HG03342 (cell line): Measurements from ENCODE around the gene NAA60.
"Not testable (repeated sequence)": the region's sequence is repeated elsewhere in the genome, so short reads cannot be mapped to it uniquely, and the experiment has no call there.

ENCODE experiments used
- ATAC-seq: cut with Tn5 transposase; IDR thresholded peaks from one replicate; pipeline ENCODE4 v1.9.1; 2021; ENCODE audit warnings: mild to moderate bottlenecking, moderate library complexity; ENCODE audit not compliant: unreplicated experiment

NAA60 gene

DNA sequence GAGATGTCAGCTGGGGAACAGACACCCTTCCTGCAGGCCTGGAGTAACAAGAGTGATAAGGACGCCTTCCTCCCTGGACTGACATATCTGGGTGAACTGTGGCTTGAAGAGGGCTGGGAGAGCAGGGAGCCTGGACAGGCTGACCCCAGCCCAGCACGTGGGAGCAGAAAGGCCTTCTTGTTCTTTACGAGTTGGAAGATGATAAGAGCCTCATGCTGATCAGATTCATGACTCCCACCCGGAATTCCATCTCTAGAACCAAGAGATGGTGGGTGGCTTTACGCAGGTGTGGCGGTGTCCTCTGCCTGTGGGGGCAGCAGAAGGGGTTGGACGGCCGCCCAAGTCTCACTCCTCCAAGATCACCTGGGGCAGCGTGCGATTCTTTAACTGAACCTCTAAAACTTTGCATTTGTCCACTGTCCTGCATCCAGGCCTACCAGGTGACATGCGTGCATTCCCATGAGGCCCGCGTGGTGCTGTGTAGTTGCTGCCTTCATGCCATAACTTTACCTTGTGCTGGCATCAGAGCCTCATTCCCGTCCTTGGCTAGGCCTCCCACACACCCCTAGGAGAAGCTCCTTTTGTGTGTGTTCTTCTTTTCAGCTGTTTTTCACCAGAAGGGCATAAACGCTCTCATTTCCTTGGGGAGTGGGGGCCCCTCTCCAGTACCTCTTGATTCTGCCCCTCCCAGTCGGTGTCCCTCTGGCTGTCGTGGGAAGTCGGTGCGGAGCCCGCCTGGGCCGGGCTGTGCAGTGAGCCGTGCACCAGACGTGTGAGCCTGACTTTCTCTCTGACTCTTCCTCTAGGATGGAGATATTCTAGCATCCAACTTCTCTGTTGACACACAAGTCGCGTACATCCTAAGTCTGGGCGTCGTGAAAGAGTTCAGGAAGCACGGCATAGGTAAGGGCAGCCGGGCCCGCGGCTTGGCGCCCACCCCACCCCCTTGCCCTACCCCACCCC is 38.5 kb downstream of the NAA60 start:
- no peak for ATAC-seq

- ATAC-seq: no peak
Observed at GRCh38 chr16:3482659-3483241, 39.3 kb downstream of the NAA60 start.

DNA sequence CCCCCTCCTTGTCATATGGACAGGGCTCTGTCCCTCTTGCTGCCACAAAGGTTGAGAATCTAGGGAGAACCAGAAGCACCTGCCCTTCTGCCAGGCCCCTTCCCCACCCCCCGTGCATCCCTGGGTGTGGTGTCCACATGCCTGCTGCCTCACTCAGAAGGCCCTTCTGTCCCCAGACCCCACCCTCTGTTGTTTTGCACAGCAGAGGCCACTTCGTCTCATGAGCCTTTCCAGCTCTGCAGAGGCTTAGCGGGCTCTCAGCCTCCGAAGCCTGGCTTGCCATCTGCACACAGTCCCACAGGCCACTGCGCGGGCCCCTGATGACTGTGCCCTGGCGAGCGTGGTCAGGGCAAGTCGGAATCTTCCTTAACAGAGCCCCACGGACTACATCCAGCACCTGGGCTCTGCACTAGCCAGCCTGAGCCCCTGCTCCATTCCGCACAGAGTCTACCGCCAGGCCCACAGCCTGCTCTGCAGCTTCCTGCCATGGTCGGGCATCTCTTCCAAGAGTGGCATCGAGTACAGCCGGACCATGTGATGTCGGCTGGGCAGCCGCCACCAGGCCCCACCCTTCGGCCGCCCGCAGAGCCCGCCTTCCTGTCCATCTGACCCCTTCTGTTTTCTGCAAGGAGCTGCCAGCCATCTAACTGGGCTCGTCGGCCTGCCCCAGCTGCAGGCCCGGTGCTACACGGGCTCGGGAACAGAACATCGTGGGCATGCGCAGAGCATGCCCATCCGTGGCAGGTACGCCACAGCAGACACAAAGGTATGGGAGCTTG is 41.0 kb downstream of the NAA60 start:
- no peak for ATAC-seq

GRCh38 chr16:3485097-3485745 is 41.7 kb downstream of the NAA60 start:
- no peak for ATAC-seq

DNA sequence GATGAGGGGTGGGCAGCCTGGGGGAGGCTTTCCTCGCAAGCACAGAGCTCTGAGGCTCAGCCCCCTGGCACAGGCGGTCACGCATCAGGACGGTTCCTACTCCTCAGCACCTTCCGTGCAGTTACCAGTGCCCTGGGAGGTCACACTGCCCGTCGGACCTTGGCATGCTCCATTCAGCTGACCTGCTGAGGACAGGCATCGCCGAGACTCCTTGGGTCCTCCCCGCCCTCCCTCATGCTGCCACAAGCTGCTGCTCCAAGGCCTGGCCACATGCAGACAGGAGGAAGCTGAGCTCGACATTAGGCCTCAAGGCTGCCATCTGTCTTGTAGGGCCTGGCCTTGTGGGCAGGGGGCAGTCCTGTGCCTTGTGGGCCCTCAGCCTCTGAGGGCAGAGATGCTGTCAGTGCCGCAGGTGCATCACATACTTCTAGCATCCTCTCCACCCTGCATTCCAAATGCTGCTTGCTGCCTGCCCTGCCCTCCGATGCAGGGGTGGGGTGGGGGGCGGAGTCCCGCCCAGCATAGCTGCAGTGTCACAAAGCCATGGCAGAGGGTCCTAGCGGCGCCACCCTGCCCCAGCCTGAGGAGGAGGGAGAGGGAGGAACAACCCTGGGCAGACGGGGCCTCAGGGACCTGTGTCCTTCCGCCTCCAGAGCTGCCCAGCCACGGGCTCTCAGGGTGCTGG is 42.5 kb downstream of the NAA60 start:
- ATAC-seq: no peak

GRCh38 chr16:3486506-3487215 is 43.2 kb downstream of the NAA60 start:
- no peak for ATAC-seq

DNA sequence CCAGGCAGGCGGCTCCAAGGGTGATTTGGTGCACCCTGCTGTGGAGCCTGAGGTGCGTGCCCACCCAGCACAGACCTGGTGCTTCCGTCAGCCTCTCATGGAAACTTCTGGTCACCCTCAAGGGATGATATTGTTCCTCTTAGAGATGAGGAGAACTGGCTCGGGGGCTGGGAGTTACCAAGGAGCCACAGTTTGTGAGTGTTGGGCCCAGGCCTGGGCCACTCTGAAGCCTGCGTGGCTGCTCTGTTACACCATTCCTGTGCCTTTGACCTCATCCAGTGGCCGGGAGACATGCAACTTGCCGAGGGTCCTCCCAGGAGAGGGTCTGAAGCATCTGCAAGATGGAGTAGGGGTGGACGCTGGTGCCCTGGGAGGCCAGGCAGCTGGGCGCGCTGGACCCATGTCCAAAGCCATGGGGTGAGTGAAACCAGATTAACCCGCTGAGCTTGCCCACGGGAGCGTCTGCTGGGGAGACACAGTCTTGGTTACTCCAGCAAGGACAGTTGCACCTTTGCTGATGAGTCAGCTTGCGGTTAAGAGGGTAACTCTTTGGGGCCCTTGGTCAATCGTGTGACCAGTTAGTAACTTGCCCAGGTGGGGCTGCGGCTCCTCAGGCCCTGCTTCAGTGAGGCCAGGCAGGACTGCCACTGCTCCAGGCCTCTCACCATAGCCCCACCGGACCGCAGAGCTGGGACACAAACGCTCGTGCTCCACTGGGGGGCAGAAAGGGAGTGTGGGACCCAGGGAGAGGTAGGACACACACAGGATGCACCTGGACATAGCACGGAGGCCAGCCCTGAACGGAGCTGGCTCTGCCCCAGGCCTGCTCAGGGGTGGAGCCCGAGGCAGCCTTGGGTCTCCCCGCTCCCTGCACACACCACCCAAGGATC is 44.3 kb downstream of the NAA60 start:
- no peak for ATAC-seq

- no peak for ATAC-seq
Observed at GRCh38 chr16:3488801-3489200, 45.3 kb downstream of the NAA60 start.

- ATAC-seq: no peak
Observed at GRCh38 chr16:3490911-3491629, 47.6 kb downstream of the NAA60 start.

DNA sequence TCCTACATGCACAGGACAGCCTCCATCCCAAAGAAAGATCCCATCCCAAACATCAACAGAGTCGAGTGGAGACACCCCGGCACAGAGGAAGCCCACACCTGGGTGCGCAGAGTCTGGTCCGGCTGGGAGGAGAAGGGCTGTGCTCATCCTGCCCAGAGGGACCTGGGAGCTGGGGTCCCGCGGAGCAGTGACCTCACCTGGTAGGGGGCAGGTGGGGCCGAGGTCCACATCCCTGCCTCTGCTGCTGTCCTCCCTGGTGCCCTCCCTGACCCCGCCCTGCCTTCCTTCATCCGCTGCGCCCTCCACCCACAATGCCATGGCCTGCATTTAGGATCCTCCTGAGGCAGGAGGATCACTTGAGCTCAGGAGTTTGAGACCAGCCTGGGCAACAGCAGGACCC is 48.9 kb downstream of the NAA60 start:
- no peak for ATAC-seq

DNA sequence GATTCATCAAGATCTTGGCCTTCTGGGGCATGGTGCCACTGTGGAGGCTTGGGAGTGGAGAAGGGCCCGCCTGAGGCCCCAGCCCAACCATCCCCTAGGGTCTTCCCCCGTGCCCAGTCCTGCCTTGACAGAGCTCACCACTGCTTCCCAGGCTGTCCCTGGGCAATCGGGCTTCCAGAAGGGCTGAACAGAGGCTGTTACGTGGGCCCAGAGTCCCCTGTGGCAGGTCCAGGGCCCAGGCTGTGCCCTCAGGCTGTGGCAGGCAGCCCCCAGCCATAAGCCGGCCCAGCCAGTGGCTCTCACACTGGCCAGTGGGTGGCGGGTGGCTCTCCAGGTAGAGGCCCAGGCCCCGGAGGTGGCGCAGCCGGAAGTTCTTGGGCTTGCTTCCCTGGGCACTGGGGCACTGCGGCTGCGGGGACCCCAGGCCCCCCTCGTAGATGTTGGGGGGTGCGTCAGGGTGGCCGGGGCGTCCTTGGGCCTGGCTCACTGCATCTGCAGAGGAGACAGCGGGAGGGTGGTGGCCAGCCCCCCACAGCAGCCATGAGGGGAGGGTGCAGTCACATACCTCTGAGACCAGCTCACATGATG is 51.0 kb downstream of the NAA60 start:
- ATAC-seq: no peak

GRCh38 chr16:3495176-3495575 is 51.7 kb downstream of the NAA60 start, which contains the start of gene C16orf90:
TSS of gene C16orf90 (minus strand) at chr16:3495489. CDS start at chr16:3495421, 68 bp downstream.
- ATAC-seq: no peak

DNA sequence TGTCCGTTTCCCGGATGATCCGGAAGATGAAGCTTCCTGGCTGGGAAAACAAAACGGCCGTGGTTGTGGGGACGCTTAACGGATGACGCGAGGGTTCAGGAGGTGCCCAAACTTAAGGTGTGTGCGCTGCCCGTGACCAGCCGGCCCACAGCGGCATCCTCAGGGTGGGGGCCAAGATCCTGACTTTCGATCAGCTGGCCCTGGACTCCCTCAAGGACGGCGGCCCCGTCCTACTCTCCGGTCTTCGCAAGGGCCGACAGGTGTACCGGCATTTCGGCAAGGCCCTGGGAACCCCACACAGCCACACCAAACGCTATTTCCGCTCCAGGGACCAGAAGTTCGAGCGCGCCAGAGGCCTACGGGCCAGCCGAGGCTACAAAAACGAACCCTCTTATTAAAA is 52.9 kb downstream of the NAA60 start:
- ATAC-seq: no peak

DNA sequence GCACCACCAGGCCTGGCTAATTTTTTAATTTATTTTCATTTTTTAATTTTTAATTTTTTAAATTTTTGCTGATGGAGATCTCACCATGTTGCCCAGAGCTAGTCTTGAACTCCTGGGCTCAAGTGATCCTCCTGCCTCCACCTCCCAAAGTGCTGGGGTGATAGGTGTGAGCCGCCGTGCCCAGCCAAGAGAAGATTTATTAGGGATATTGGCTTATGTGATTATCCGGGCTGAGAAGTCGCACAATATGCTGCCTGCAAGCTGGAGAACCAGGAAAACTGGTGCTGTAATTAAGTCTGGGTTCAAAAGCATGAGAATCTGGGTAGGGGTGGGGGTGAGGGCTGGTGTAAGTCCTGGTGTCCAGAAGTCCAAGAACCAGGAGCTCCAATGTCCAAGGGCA is 54.3 kb downstream of the NAA60 start:
- ATAC-seq: no peak

DNA sequence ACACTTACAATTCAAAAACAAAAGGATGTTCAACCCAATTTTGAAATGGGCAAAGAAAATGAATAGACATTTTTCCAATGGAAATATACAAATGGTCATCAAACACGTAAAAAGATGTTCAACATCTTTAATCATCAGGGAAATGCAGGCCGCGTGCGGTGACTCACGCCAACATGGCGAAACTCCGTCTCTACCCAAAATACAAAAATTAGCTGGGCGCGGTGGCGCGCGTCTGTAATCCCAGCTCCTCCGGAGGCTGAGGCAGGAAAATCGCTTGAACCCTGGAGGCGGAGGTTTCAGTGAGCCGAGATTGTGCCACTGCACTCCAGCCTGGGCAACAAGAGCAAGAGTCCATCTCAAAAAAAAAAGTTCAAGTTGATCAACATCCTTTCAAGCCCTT is 55.5 kb downstream of the NAA60 start:
- ATAC-seq: no peak

GRCh38 chr16:3501412-3501761 is 57.9 kb downstream of the NAA60 start:
- ATAC-seq: not testable (repeated sequence)

DNA sequence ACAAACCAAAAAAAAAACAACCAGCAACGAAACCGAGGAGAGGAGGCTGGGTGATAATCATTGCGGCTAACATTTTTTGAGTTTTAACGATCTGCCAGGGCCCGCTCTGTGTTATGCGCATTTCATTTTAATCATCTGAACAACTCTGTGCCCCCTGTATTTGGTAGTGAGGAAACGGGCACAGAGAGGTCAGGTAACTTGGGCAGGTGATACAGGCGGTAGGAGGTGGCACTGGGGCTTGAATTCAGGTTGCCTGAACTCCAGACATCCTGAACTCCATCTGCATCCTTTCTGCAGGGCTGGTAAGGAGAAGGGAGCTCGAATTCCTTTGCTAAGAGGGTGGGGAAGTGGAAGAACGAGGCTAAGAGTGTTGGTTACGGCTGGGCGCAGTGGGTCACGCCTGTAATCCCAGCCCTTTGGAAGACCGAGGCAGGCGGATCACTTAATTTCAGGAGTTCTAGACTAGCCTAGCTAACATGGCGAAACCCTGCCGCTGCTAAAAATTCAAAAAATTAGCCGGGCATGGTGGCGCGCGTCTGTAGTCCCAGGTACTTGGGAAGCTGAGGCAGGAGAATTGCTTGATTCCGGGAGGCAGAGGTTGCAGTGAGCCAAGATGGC is 58.4 kb downstream of the NAA60 start:
- ATAC-seq: no peak
